Measurements from ENCODE around the gene HCAR3.
"Not testable (repeated sequence)": the region's sequence is repeated elsewhere in the genome, so short reads cannot be mapped to it uniquely, and the experiment has no call there.

HCAR3 gene

GRCh38 chr12:122721057-122721545 lies 4.5 kb upstream of the HCAR3 start:
- DNase-seq (ENCODE audit: low spot score): no peak

GRCh38 chr12:122715211-122715610 lies 1.4 kb downstream of the HCAR3 start:
- DNase-seq (ENCODE audit: low spot score): not testable (repeated sequence)

GRCh38 chr12:122713491-122714188 lies 3.0 kb downstream of the HCAR3 start:
- not testable (repeated sequence) for DNase-seq (ENCODE audit: low spot score)

- DNase-seq (ENCODE audit: low spot score): not testable (repeated sequence)
Observed at GRCh38 chr12:122711266-122711665, 5.3 kb downstream of the HCAR3 start.

- not testable (repeated sequence) for DNase-seq (ENCODE audit: low spot score)
Observed at GRCh38 chr12:122710341-122710740, 6.3 kb downstream of the HCAR3 start.

- not testable (repeated sequence) for DNase-seq (ENCODE audit: low spot score)
Observed at GRCh38 chr12:122709287-122709686, 7.3 kb downstream of the HCAR3 start.

GRCh38 chr12:122703841-122704240 lies 12.8 kb downstream of the HCAR3 start:
- DNase-seq (ENCODE audit: low spot score): not testable (repeated sequence)

- DNase-seq (ENCODE audit: low spot score): not testable (repeated sequence)
Observed at GRCh38 chr12:122702890-122703611, 13.6 kb downstream of the HCAR3 start, which contains the start of gene HCAR2. Gene HCAR2 (minus strand): TSS chr12:122703357. CDS start chr12:122703283, 74 bp downstream.

- not testable (repeated sequence) for DNase-seq (ENCODE audit: low spot score)
Observed at GRCh38 chr12:122701481-122701880, 15.1 kb downstream of the HCAR3 start.

- not testable (repeated sequence) for DNase-seq (ENCODE audit: low spot score)
Observed at GRCh38 chr12:122700038-122700710, 16.4 kb downstream of the HCAR3 start.

GRCh38 chr12:122696922-122697321 lies 19.7 kb downstream of the HCAR3 start:
- not testable (repeated sequence) for DNase-seq (ENCODE audit: low spot score)

GRCh38 chr12:122691566-122691965 lies 25.0 kb downstream of the HCAR3 start:
- DNase-seq (ENCODE audit: low spot score): no peak

- DNase-seq (ENCODE audit: low spot score): no peak
Observed at GRCh38 chr12:122688291-122688690, 28.3 kb downstream of the HCAR3 start.

- DNase-seq (ENCODE audit: low spot score): no peak
Observed at GRCh38 chr12:122687086-122687485, 29.5 kb downstream of the HCAR3 start.

GRCh38 chr12:122686538-122686937 lies 30.1 kb downstream of the HCAR3 start:
- DNase-seq (ENCODE audit: low spot score): no peak

- no peak for DNase-seq (ENCODE audit: low spot score)
Observed at GRCh38 chr12:122684297-122684813, 32.3 kb downstream of the HCAR3 start.

GRCh38 chr12:122681814-122682213 lies 34.8 kb downstream of the HCAR3 start:
- no peak for DNase-seq (ENCODE audit: low spot score)

- DNase-seq (ENCODE audit: low spot score): not testable (repeated sequence)
Observed at GRCh38 chr12:122680989-122681388, 35.6 kb downstream of the HCAR3 start.

GRCh38 chr12:122676781-122677180 lies 39.8 kb downstream of the HCAR3 start:
- not testable (repeated sequence) for DNase-seq (ENCODE audit: low spot score)

- not testable (repeated sequence) for DNase-seq (ENCODE audit: low spot score)
Observed at GRCh38 chr12:122676015-122676414, 40.6 kb downstream of the HCAR3 start.

GRCh38 chr12:122672515-122672914 lies 44.1 kb downstream of the HCAR3 start:
- DNase-seq (ENCODE audit: low spot score): no peak

- no peak for DNase-seq (ENCODE audit: low spot score)
Observed at GRCh38 chr12:122669397-122670070, 47.1 kb downstream of the HCAR3 start.
